ENCODE measurements around the gene AGTRAP. TPM values are rescaled to one million over a fixed set of nuclear protein-coding genes. Genes with fewer than 3 reads are reported as not detected.

The AGTRAP gene
- total and polyA plus RNA-seq, 2 of the 8 experiments (the other 6 are each of a cell fraction or from before 2014, with no cell fraction given) = 69.7 to 192 TPM

DNA sequence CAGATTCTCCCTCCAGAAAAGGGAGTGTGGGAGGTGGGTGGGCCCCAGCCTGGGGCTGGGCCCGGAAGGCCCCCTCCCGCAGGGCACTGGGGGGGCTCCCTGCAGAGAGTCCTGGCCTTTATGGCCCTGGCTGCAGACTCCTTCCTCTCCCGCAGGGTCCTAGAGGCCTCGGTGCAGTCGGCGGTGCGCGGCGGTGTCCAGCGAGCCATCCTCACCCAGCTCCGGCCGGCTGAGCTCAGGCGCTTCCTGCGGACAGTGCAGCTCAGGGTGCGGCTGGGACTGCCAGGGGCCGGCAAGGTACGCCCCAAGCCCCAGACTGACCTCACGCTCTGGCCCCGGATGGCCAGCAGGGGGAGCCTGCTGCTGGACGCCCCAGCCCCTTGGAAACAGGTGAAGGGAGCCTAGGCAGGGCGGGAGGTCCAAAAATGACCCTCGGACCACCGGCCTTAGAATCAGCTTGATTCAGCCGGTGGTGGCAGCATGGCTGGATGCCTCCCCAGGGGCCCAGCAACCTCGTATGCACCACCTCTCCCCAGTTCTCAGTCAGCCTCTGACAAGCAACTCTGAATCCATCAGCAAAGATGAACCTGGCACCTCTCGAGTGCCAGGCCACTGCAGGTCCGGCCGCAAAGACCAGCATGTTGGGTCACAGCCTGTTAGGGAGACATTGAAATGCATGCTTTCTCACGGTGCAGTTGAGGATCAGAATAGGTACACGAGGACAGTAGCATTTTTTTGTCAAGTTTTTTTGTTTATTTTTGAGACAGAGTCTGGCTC lies 49.2 kb downstream of the AGTRAP start (continued):
- TF ChIP-seq TAF7 (optimal IDR thresholded peaks at IDR 0.05; ENCODE audit: borderline replicate concordance, low read depth, low read length) = peak; percentile 54
- peak in 1 of 2 experiments; percentile 52; a peak in 2 of 4 replicates for TF ChIP-seq SIN3A (conservative IDR thresholded peaks at IDR 0.05 in 1 of 2, IDR thresholded peaks at IDR 0.05 in 1 of 2; ENCODE audit: low read depth in 1 of 2, low read length in 2 of 2)
- TF ChIP-seq PHF8 (conservative IDR thresholded peaks at IDR 0.05; ENCODE audit: low read depth, low read length) = no peak
- TF ChIP-seq BCL11A (IDR thresholded peaks at IDR 0.05; ENCODE audit: low read depth in 2 of 2, low read length in 2 of 2) = no peak
- no peak for TF ChIP-seq RXRA (IDR thresholded peaks at IDR 0.05; ENCODE audit: insufficient read depth, low read depth, low read length)
- no peak for TF ChIP-seq CEBPB (IDR thresholded peaks at IDR 0.05; ENCODE audit: low read depth, low read length)
- TF ChIP-seq SIRT6 (IDR thresholded peaks at IDR 0.05; ENCODE audit: low read length) = no peak
- no peak for TF ChIP-seq SUZ12 (IDR thresholded peaks at IDR 0.05; ENCODE audit: low read length)

Measured in H1 (cell line).